SK-N-SH treated with all-trans-retinoic acid at 6 μM for 48 hours (cell line): ENCODE results near the gene SMIM41.

Experiments
- ATAC-seq: fragments of 200-7000 bp; cut with Tn5 transposase; 3 replicates; pipeline ENCODE4 v1.9.1; 2020; ENCODE audit warnings: mild to moderate bottlenecking, moderate library complexity
- ARNTL ChIP-seq: fragments of 450-650 bp; formaldehyde crosslinking; IDR thresholded peaks from 2 replicates; pipeline ENCODE4 v1.5.0; 2020; ENCODE audit warnings: low read depth, mild to moderate bottlenecking, moderate library complexity, borderline replicate concordance
- BACH2 ChIP-seq: fragments of 250-450 bp; sonication (Bioruptor Pico); IDR thresholded peaks from 2 replicates; pipeline ENCODE4 v1.9.0; 2021; ENCODE audit warnings: mild to moderate bottlenecking, borderline replicate concordance
- CREB5 ChIP-seq: fragments of 250-450 bp; sonication (Bioruptor Pico); IDR thresholded peaks from 2 replicates; pipeline ENCODE4 v1.5.1; 2020; ENCODE audit warnings: low read depth, mild to moderate bottlenecking, moderate library complexity
- CSDC2 ChIP-seq: fragments of 250-450 bp; sonication (Bioruptor Pico); IDR thresholded peaks from 2 replicates; pipeline ENCODE4 v1.5.0; 2020; ENCODE audit warnings: mild to moderate bottlenecking, moderate library complexity
- ESRRG ChIP-seq: fragments of 250-450 bp; sonication (Bioruptor Pico); IDR thresholded peaks from 2 replicates; pipeline ENCODE4 v1.6.1; 2021; ENCODE audit warnings: mild to moderate bottlenecking
- GLIS3 ChIP-seq: fragments of 250-450 bp; sonication (Bioruptor Pico); IDR thresholded peaks from 2 replicates; pipeline ENCODE4 v1.5.0; 2020; ENCODE audit warnings: mild to moderate bottlenecking, moderate library complexity
- ISL1 ChIP-seq: fragments of 250-450 bp; sonication (Bioruptor Pico); IDR thresholded peaks from 2 replicates; pipeline ENCODE4 v2.1.2; 2022; ENCODE audit warnings: mild to moderate bottlenecking, moderate library complexity
- OSR1 ChIP-seq: fragments of 250-450 bp; sonication (Bioruptor Pico); IDR thresholded peaks from 2 replicates; pipeline ENCODE4 v1.8.0; 2022; ENCODE audit warnings: moderate library complexity, mild to moderate bottlenecking, inconsistent platforms
- PATZ1 ChIP-seq: fragments of 250-450 bp; sonication (Bioruptor Pico); IDR thresholded peaks from 2 replicates; pipeline ENCODE4 v1.8.0; 2020; ENCODE audit warnings: mild to moderate bottlenecking, moderate library complexity, borderline replicate concordance
- PPARA ChIP-seq: fragments of 250-450 bp; sonication (Bioruptor Pico); IDR thresholded peaks from 2 replicates; pipeline ENCODE4 v1.5.0; 2020; ENCODE audit warnings: mild to moderate bottlenecking, borderline replicate concordance
- RARB ChIP-seq: fragments of 250-450 bp; sonication (Bioruptor Pico); IDR thresholded peaks from 2 replicates; pipeline ENCODE4 v1.8.0; 2021; ENCODE audit warnings: mild to moderate bottlenecking, moderate library complexity
- SNAI2 ChIP-seq: fragments of 250-450 bp; sonication (Bioruptor Pico); IDR thresholded peaks from 2 replicates; pipeline ENCODE4 v1.5.0; 2020; ENCODE audit warnings: mild to moderate bottlenecking, moderate library complexity
- TCF4 ChIP-seq: fragments of 250-450 bp; sonication (Bioruptor Pico); IDR thresholded peaks from 2 replicates; pipeline ENCODE4 v1.8.0; 2021; ENCODE audit warnings: mild to moderate bottlenecking, moderate library complexity, borderline replicate concordance
- ZC3H10 ChIP-seq: fragments of 250-450 bp; sonication (Bioruptor Pico); IDR thresholded peaks from 2 replicates; pipeline ENCODE4 v1.5.1; 2021; ENCODE audit warnings: mild to moderate bottlenecking, moderate library complexity
- ZNF70 ChIP-seq: fragments of 450-650 bp; formaldehyde crosslinking; IDR thresholded peaks from 2 replicates; pipeline ENCODE4 v1.5.0; 2020; ENCODE audit warnings: mild to moderate bottlenecking, moderate library complexity
- ZNF8 ChIP-seq: fragments of 450-650 bp; formaldehyde crosslinking; IDR thresholded peaks from 2 replicates; pipeline ENCODE4 v1.5.0; 2020; ENCODE audit warnings: mild to moderate bottlenecking, moderate library complexity
- TF ChIP-seq, protein P1 (sequence below): fragments of 250-450 bp; sonication (Bioruptor Pico); IDR thresholded peaks from 2 replicates; pipeline ENCODE4 v1.5.1; 2021; ENCODE audit warnings: mild to moderate bottlenecking, moderate library complexity
- TF ChIP-seq, protein P2 (sequence below): fragments of 250-450 bp; sonication (Bioruptor Pico); IDR thresholded peaks from 2 replicates; pipeline ENCODE4 v1.5.0; 2020; ENCODE audit warnings: mild to moderate bottlenecking, moderate library complexity

The SMIM41 gene

GRCh38 chr12:52126050-52126604 is 46.6 kb downstream of the SMIM41 start:
- TF ChIP-seq RARB, result no peak
- no peak for TF ChIP-seq TCF4 (CRISPR knock-in tag)
- TF ChIP-seq, protein P1, sequence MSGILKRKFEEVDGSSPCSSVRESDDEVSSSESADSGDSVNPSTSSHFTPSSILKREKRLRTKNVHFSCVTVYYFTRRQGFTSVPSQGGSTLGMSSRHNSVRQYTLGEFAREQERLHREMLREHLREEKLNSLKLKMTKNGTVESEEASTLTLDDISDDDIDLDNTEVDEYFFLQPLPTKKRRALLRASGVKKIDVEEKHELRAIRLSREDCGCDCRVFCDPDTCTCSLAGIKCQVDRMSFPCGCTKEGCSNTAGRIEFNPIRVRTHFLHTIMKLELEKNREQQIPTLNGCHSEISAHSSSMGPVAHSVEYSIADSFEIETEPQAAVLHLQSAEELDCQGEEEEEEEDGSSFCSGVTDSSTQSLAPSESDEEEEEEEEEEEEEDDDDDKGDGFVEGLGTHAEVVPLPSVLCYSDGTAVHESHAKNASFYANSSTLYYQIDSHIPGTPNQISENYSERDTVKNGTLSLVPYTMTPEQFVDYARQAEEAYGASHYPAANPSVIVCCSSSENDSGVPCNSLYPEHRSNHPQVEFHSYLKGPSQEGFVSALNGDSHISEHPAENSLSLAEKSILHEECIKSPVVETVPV (CRISPR knock-in tag), result no peak
- ATAC-seq, result no peak

GRCh38 chr12:52126605-52127578 is 47.4 kb downstream of the SMIM41 start:
- TF ChIP-seq ZNF8 (no peak), RARB (no peak), ZC3H10 (no peak), GLIS3 (no peak), ISL1 (CRISPR knock-in tag) (no peak), BACH2 (CRISPR knock-in tag) (no peak), SNAI2 (CRISPR knock-in tag) (no peak), ZNF70 (CRISPR knock-in tag) (no peak), PATZ1 (CRISPR knock-in tag) (no peak)
- TF ChIP-seq, protein P1 (CRISPR knock-in tag), result no peak
- TF ChIP-seq, protein P2, sequence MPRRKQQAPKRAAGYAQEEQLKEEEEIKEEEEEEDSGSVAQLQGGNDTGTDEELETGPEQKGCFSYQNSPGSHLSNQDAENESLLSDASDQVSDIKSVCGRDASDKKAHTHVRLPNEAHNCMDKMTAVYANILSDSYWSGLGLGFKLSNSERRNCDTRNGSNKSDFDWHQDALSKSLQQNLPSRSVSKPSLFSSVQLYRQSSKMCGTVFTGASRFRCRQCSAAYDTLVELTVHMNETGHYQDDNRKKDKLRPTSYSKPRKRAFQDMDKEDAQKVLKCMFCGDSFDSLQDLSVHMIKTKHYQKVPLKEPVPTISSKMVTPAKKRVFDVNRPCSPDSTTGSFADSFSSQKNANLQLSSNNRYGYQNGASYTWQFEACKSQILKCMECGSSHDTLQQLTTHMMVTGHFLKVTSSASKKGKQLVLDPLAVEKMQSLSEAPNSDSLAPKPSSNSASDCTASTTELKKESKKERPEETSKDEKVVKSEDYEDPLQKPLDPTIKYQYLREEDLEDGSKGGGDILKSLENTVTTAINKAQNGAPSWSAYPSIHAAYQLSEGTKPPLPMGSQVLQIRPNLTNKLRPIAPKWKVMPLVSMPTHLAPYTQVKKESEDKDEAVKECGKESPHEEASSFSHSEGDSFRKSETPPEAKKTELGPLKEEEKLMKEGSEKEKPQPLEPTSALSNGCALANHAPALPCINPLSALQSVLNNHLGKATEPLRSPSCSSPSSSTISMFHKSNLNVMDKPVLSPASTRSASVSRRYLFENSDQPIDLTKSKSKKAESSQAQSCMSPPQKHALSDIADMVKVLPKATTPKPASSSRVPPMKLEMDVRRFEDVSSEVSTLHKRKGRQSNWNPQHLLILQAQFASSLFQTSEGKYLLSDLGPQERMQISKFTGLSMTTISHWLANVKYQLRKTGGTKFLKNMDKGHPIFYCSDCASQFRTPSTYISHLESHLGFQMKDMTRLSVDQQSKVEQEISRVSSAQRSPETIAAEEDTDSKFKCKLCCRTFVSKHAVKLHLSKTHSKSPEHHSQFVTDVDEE, result no peak

DNA sequence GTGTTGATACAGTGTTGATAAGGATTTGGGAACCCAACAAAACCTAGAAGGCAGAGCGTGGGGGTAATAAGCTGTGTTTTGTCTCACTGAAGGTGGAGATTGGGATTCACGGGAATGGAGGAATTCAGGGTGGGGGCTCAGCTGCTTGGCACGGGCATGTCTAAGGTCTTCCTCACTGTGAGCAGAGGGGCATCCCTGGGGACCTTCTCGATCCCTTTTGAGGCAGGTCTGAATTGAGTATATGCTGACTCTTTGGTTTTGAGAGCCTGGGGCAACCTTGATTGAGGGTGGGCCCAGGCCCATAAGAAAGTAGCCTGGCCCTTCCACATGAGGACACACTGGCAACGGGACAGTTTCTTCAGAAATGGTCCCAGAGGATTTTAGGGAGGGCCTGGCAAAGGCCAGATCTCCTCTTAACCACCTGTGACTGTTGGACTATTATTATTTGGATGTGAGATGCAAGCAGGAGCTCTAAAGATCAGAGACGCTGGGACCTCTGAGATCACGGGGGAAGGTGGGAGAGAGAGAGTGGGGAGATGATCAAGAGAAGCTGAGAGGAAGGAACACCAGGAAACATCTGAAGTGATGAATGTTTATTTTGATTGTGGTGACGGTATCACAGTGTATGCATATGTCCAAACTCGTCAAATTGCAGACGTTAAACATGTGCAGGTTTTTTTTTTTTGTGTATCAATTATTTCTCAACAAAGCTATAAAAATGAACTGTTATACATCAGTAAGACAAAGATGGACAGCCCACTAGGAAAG is 48.4 kb downstream of the SMIM41 start:
- ATAC-seq, result no peak
- TF ChIP-seq CSDC2 (no peak), ZC3H10 (no peak), OSR1 (CRISPR knock-in tag) (no peak), CREB5 (no peak), ESRRG (CRISPR knock-in tag) (no peak), ARNTL (no peak), TCF4 (CRISPR knock-in tag) (no peak), ZNF8 (no peak), PPARA (CRISPR knock-in tag) (no peak), PATZ1 (CRISPR knock-in tag) (no peak), RARB (no peak), BACH2 (CRISPR knock-in tag) (no peak)
- TF ChIP-seq, protein P1 (CRISPR knock-in tag), result no peak
- TF ChIP-seq, protein P2, result no peak

More at GRCh38 chr12:52126605-52127578, 47.4 kb downstream of the SMIM41 start:
- ATAC-seq, result no peak
